Kidney epithelial cell (primary cell): ENCODE results near the gene AIDA. TPM values are rescaled to one million over a fixed set of nuclear protein-coding genes. Genes with fewer than 3 reads are reported as not detected.

Experiments used
- DNase-seq: peaks from one replicate; pipeline ENCODE4 v3.0.0-alpha.2; 2010; ENCODE audit warnings: low read depth
- H3K27me3 ChIP-seq: 2 replicates; pipeline ENCODE4 v1.6.0; 2011; ENCODE audit warnings: low read length; ENCODE audit not compliant: control insufficient read depth, insufficient read depth
- H3K36me3 ChIP-seq: 2 replicates; pipeline ENCODE4 v1.5.1; 2011; ENCODE audit warnings: low read length; ENCODE audit not compliant: control insufficient read depth, insufficient read depth
- H3K4me3 ChIP-seq: 2 replicates; pipeline ENCODE4 v1.5.1; 2011; ENCODE audit warnings: low read depth, mild to moderate bottlenecking, control low read depth, low read length
- total RNA-seq: library from RNA; depleted of rRNA; stranded (reverse); fragments of >200 nt; gene quantifications from 2 replicates; pipeline ENCODE4 v1.2.3, GENCODE V29; 2015
- TF ChIP-seq, protein P1 (sequence below): IDR thresholded peaks from 2 replicates; pipeline ENCODE4 v1.5.1; 2011; ENCODE audit warnings: mild to moderate bottlenecking, moderate library complexity, low read length, control low read depth, inconsistent platforms; ENCODE audit not compliant: insufficient read depth, poor library complexity, severe bottlenecking

AIDA gene
- total RNA-seq, 1 donor from 2014 or later, result 50.7 TPM

GRCh38 chr1:222624214-222624613, 88.1 kb downstream of the AIDA start:
- Histone ChIP-seq H3K36me3 (peaks cover 1% of the 10 kb centered on the region), H3K27me3 (no peaks in the 10 kb centered on the region), H3K4me3 (no peak overlapping the region)
- DNase-seq, result no peak
- TF ChIP-seq, protein P1, sequence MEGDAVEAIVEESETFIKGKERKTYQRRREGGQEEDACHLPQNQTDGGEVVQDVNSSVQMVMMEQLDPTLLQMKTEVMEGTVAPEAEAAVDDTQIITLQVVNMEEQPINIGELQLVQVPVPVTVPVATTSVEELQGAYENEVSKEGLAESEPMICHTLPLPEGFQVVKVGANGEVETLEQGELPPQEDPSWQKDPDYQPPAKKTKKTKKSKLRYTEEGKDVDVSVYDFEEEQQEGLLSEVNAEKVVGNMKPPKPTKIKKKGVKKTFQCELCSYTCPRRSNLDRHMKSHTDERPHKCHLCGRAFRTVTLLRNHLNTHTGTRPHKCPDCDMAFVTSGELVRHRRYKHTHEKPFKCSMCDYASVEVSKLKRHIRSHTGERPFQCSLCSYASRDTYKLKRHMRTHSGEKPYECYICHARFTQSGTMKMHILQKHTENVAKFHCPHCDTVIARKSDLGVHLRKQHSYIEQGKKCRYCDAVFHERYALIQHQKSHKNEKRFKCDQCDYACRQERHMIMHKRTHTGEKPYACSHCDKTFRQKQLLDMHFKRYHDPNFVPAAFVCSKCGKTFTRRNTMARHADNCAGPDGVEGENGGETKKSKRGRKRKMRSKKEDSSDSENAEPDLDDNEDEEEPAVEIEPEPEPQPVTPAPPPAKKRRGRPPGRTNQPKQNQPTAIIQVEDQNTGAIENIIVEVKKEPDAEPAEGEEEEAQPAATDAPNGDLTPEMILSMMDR, result no peak

- TF ChIP-seq, protein P1, result no peak
- Histone ChIP-seq H3K4me3 (no peak overlapping the region), H3K27me3 (no peaks in the 10 kb centered on the region), H3K36me3 (peaks cover 1% of the 10 kb centered on the region)
- DNase-seq, result no peak
Measured at GRCh38 chr1:222623458-222623857, 88.8 kb downstream of the AIDA start.

DNA sequence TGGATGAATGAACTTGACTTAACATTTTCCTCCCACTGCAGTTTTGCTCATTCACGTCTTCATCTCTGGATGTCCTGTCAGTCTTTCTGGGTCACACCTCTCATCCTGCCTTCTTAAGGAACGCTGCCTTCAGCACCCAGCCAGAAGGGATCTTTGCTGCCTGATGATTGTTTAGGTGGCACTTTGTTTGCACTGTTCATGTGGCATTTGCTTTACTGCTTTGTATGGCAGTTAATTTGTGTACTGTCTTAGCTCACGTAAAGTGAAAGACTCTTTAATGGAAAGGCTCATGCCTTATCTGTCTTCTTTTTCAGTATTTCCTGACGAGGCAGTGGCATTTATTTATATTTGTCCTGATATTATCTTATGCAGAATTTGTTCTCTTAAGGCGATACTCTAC, 89.5 kb downstream of the AIDA start:
- Histone ChIP-seq H3K36me3 (peaks cover 1% of the 10 kb centered on the region), H3K27me3 (no peaks in the 10 kb centered on the region), H3K4me3 (no peak overlapping the region)
- DNase-seq, result no peak
- TF ChIP-seq, protein P1, result no peak

GRCh38 chr1:222620566-222620965, 91.7 kb downstream of the AIDA start:
- Histone ChIP-seq H3K27me3 (no peaks in the 10 kb centered on the region), H3K4me3 (no peak overlapping the region), H3K36me3 (no peaks in the 10 kb centered on the region)
- no peak for DNase-seq
- TF ChIP-seq, protein P1, result no peak

DNA sequence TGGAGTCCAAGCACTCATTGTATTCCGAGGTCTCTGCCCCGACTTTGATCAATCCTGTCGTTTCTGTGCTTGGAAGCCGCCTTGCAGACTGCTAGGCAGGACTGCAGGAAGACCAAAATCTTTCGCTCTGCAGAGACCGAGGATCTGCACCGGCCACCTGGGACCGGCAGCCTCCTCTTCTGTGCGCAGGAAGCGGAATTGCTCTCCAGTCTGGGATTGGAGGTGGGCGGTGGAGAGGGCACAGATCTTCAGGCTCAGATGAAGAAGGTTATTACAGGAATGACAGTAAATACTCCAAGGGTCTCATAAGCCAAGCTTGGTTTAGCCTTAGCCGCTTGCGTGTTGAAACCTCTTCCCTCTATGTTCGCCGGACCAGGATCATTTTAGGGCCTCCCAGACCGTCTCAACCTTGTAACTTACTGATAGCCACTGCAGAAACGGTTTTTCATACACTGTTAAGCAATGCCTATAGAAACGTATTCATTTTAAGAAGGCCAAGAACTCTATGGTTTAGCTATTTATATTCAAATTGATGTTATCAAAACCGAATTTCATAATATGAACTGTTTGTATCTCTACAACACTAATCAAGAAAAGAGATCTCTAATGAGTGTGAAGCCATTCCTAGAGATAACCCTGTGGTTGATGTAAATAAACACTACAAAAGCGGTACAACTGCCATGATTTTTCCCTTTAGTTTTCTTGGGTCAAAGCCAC, 93.3 kb downstream of the AIDA start:
- no peaks in the 10 kb centered on the region for H3K27me3 ChIP-seq
- DNase-seq, result no peak
- H3K36me3 ChIP-seq, result no peaks in the 10 kb centered on the region
- TF ChIP-seq, protein P1, result no peak
- peak overlapping the region; percentile 66 for H3K4me3 ChIP-seq

Other genes starting within 250 kb of the AIDA start
- gene HHIPL2, start 164.4 kb downstream of the AIDA start, total RNA-seq, result 0.08 TPM in 1 of 2 replicates, not detected in the other
- 11.3 and 15.3 TPM in 2 replicates for gene TAF1A, start 122.6 kb downstream of the AIDA start, total RNA-seq
- 34.6 and 39.6 TPM in 2 replicates for gene MIA3, start 94.4 kb downstream of the AIDA start, total RNA-seq
- gene BROX, start 73 bp upstream of the AIDA start, total RNA-seq, result 50.1 and 75.6 TPM in 2 replicates
- not detected in 2 replicates for gene FAM177B, start 24.7 kb upstream of the AIDA start, total RNA-seq
- gene DISP1, start 102.5 kb upstream of the AIDA start, total RNA-seq, result 4.7 and 7.1 TPM in 2 replicates